Gastrocnemius medialis (tissue), 4 donors: ENCODE data around the gene TNN. TPM values are rescaled to one million over a fixed set of nuclear protein-coding genes. Genes with fewer than 3 reads are reported as not detected.
"Not testable (repeated sequence)": the region's sequence is repeated elsewhere in the genome, so short reads cannot be mapped to it uniquely, and the experiment has no call there.

Source experiments
- ATAC-seq, 2 donors: fragments of 150-250 bp; one replicate each; pipeline ENCODE4 v1.9.1; 2016
- DNase-seq, 2 donors: peaks; one replicate each; pipeline ENCODE4 v3.0.0-alpha.2; 2019
- H3K27ac ChIP-seq, 4 donors: fragments of 200-600 bp; sonication (generic); 1 replicate in 1 of 4; 2 replicates in 3 of 4; pipeline ENCODE4 v1.5.1; 2016 to 2018; ENCODE audit warnings: mild to moderate bottlenecking in 2 of 4, moderate library complexity in 1 of 4
- H3K27me3 ChIP-seq, 3 donors: fragments of 200-600 bp; sonication (generic) in 2 of 3; 1 replicate in 1 of 3; 2 replicates in 2 of 3; pipeline versions ENCODE4 v1.5.1 to v1.6.0; 2016 to 2019; ENCODE audit warnings: mild to moderate bottlenecking in 1 of 3, moderate library complexity in 1 of 3
- H3K36me3 ChIP-seq, 2 donors: fragments of 200-600 bp; sonication (generic) in 1 of 2; one replicate each; pipeline ENCODE4 v1.5.1; 2017 to 2018
- H3K4me1 ChIP-seq, 2 donors: fragments of 200-600 bp; sonication (generic) in 1 of 2; one replicate each; pipeline ENCODE4 v1.5.1; 2016 to 2017; ENCODE audit warnings: mild to moderate bottlenecking in 2 of 2
- H3K4me3 ChIP-seq, 4 donors: fragments of 200-600 bp; sonication (generic) in 3 of 4; 1 replicate in 1 of 4; 2 replicates in 3 of 4; pipeline ENCODE4 v1.5.1; 2016 to 2019; ENCODE audit warnings: mild to moderate bottlenecking in 2 of 4
- H3K9me3 ChIP-seq, 3 donors: fragments of 200-600 bp; sonication (generic) in 2 of 3; 1 replicate in 1 of 3; 2 replicates in 2 of 3; pipeline ENCODE4 v1.5.1; 2016 to 2019
- CTCF ChIP-seq, 5 experiments: fragments of 450-650 bp in 3 of 5; fragments of 200-600 bp in 2 of 5; sonication (generic) in 2 of 5; IDR thresholded peaks in 4 of 5; conservative IDR thresholded peaks in 1 of 5; 1 replicate in 4 of 5; 2 replicates in 1 of 5; pipeline ENCODE4 v1.5.1; 2016 to 2019; ENCODE audit warnings: antibody characterized with exemption in 5 of 5, mild to moderate bottlenecking in 3 of 5, moderate library complexity in 3 of 5
- POLR2A ChIP-seq, 2 donors: fragments of 450-650 bp; IDR thresholded peaks; one replicate each; pipeline ENCODE4 v1.6.1; 2017; ENCODE audit warnings: antibody characterized with exemption in 2 of 2, mild to moderate bottlenecking in 2 of 2, moderate library complexity in 2 of 2
- in situ Hi-C, 4 donors: fragments of 200-750 bp; cut with MboI; loops; one replicate each; pipeline versions ENCODE4 v1.15.0 to v1.8.0; 2017; ENCODE audit warnings: low sequenced_read_pairs in 4 of 4
- intact Hi-C: fragments of 100-400 bp; cut with DNase I; formaldehyde crosslinking; loops from one replicate; pipeline ENCODE4 v1.15.1; 2023; ENCODE audit warnings: low total_unique reads
- total RNA-seq, 4 donors: library from RNA; depleted of rRNA; stranded (reverse); fragments of >200 nt; gene quantifications; one replicate each; pipeline versions ENCODE4 v1.1.0 to v1.2.3, GENCODE V29; 2016

The TNN gene
- total RNA-seq, 4 donors from 2014 or later = 0.07 TPM; not detected in 3

- Histone ChIP-seq H3K27me3 (no peaks in the 10 kb centered on the region), H3K9me3 (no peaks in the 10 kb centered on the region), H3K4me1 (no peaks in the 10 kb centered on the region), H3K27ac (no peak overlapping the region), H3K36me3 (no peaks in the 10 kb centered on the region), H3K4me3 (no peak overlapping the region)
- intact Hi-C loops (no loop called here), in situ Hi-C loops (loop anchor here in 3 of 4 donors (10.0 to 25.0 kb wide), 2 partner anchors 87 to 275 kb away; no protein-coding TSS in a partner anchor)
- DNase-seq (no peak), ATAC-seq (no peak)
- TF ChIP-seq CTCF (IDR thresholded peaks at IDR 0.05 in 4 of 5, conservative IDR thresholded peaks at IDR 0.05 in 1 of 5) (no peak), POLR2A (IDR thresholded peaks at IDR 0.05) (no peak)
Measured at GRCh38 chr1:175037416-175037815, 30.2 kb upstream of the TNN start.

- Histone ChIP-seq H3K4me3 (no peak overlapping the region), H3K4me1 (no peaks in the 10 kb centered on the region), H3K27me3 (no peaks in the 10 kb centered on the region), H3K36me3 (no peaks in the 10 kb centered on the region), H3K27ac (no peak overlapping the region), H3K9me3 (no peaks in the 10 kb centered on the region)
- TF ChIP-seq POLR2A (IDR thresholded peaks at IDR 0.05) (no peak), CTCF (IDR thresholded peaks at IDR 0.05 in 4 of 5, conservative IDR thresholded peaks at IDR 0.05 in 1 of 5) (no peak)
- DNase-seq (no peak), ATAC-seq (no peak)
- intact Hi-C loops (no loop called here), in situ Hi-C loops (loop anchor here in 2 of 4 donors (25.0 kb wide), 1 partner anchor 272 kb away; no protein-coding TSS in a partner anchor)
Measured at GRCh38 chr1:175040324-175040879, 27.2 kb upstream of the TNN start.

- H3K36me3 ChIP-seq = no peaks in the 10 kb centered on the region
- H3K27ac ChIP-seq = no peak overlapping the region
- H3K9me3 ChIP-seq = no peaks in the 10 kb centered on the region
- in situ Hi-C loops (loop anchor here in 2 of 4 donors (25.0 kb wide), 1 partner anchor 270 kb away; no protein-coding TSS in a partner anchor), intact Hi-C loops (no loop called here)
- ATAC-seq (no peak), DNase-seq (no peak)
- no peak overlapping the region for H3K4me3 ChIP-seq
- H3K27me3 ChIP-seq = no peaks in the 10 kb centered on the region
- no peaks in the 10 kb centered on the region for H3K4me1 ChIP-seq
- TF ChIP-seq CTCF (IDR thresholded peaks at IDR 0.05 in 4 of 5, conservative IDR thresholded peaks at IDR 0.05 in 1 of 5) = no peak
Measured at GRCh38 chr1:175042650-175043049, 25.0 kb upstream of the TNN start.

GRCh38 chr1:175043824-175044223, 23.8 kb upstream of the TNN start:
- ATAC-seq = no peak
- Histone ChIP-seq H3K27me3 (peaks cover 0 to 2% (median 0%) of the 10 kb centered on the region in 3 donors), H3K27ac (no peak overlapping the region), H3K4me3 (no peak overlapping the region), H3K36me3 (no peaks in the 10 kb centered on the region), H3K9me3 (no peaks in the 10 kb centered on the region), H3K4me1 (no peaks in the 10 kb centered on the region)
- TF ChIP-seq POLR2A (IDR thresholded peaks at IDR 0.05) = no peak
- no peak for TF ChIP-seq CTCF (IDR thresholded peaks at IDR 0.05 in 4 of 5, conservative IDR thresholded peaks at IDR 0.05 in 1 of 5)
- DNase-seq = no peak
- in situ Hi-C loops (loop anchor here in 2 of 4 donors (25.0 kb wide), 1 partner anchor 268 kb away; no protein-coding TSS in a partner anchor), intact Hi-C loops (no loop called here)

GRCh38 chr1:175044591-175044990, 23.0 kb upstream of the TNN start:
- intact Hi-C loops, H3K4me3 ChIP-seq, H3K4me1 ChIP-seq, ATAC-seq, H3K27ac ChIP-seq, H3K9me3 ChIP-seq, DNase-seq, H3K36me3 ChIP-seq, H3K27me3 ChIP-seq: not testable (repeated sequence)
- in situ Hi-C loops = loop anchor here in 2 of 4 donors (25.0 kb wide), 1 partner anchor 268 kb away; no protein-coding TSS in a partner anchor
